Activated naive CD4-positive, alpha-beta T cell treated with anti-CD3 and anti-CD28 coated beads, Interleukin-2, amount 50 U/mL, for 24 hours (primary cell): ENCODE data around the gene GFPT1.
A peak's percentile ranks its signal among the peaks of the same experiment; 100 is the strongest.

Experiments
- H3K27ac Mint-ChIP-seq: one replicate; pipeline ENCODE4 v1.8.0; 2021; ENCODE audit warnings: mild to moderate bottlenecking, mixed read lengths
- H3K27me3 Mint-ChIP-seq: one replicate; pipeline ENCODE4 v1.8.0; 2021; ENCODE audit warnings: mixed read lengths
- H3K36me3 Mint-ChIP-seq: one replicate; pipeline ENCODE4 v1.8.0; 2021; ENCODE audit warnings: mixed read lengths
- H3K4me1 Mint-ChIP-seq: one replicate; pipeline ENCODE4 v1.8.0; 2021; ENCODE audit warnings: mixed read lengths
- H3K4me3 Mint-ChIP-seq: one replicate; pipeline ENCODE4 v1.8.0; 2021; ENCODE audit warnings: mild to moderate bottlenecking, mixed read lengths
- H3K9me3 Mint-ChIP-seq: one replicate; pipeline ENCODE4 v1.8.0; 2021; ENCODE audit warnings: mixed read lengths

Gene GFPT1

GRCh38 chr2:69390001-69390400 is 3.0 kb upstream of the GFPT1 start:
- H3K27me3 Mint-ChIP-seq: no peaks in the 10 kb centered on the region
- H3K36me3 Mint-ChIP-seq: peaks cover 9% of the 10 kb centered on the region
- peaks cover 23% of the 10 kb centered on the region for H3K4me1 Mint-ChIP-seq
- H3K9me3 Mint-ChIP-seq: no peaks in the 10 kb centered on the region
- no peak overlapping the region for H3K27ac Mint-ChIP-seq
- H3K4me3 Mint-ChIP-seq: no peak overlapping the region

GRCh38 chr2:69389271-69389670 is 2.2 kb upstream of the GFPT1 start:
- Mint-ChIP-seq H3K4me3 (no peak overlapping the region), H3K36me3 (peaks cover 1% of the 10 kb centered on the region), H3K4me1 (peaks cover 27% of the 10 kb centered on the region), H3K27me3 (no peaks in the 10 kb centered on the region), H3K9me3 (no peaks in the 10 kb centered on the region), H3K27ac (no peak overlapping the region)

GRCh38 chr2:69387770-69388481 is 899 bp upstream of the GFPT1 start:
- Mint-ChIP-seq H3K27me3 (no peaks in the 10 kb centered on the region), H3K4me3 (peak overlapping the region; percentile 88), H3K27ac (peak overlapping the region; percentile 83), H3K9me3 (no peaks in the 10 kb centered on the region), H3K4me1 (peaks cover 37% of the 10 kb centered on the region), H3K36me3 (no peaks in the 10 kb centered on the region)

- Mint-ChIP-seq H3K36me3 (peaks cover 2% of the 10 kb centered on the region), H3K4me1 (peaks cover 50% of the 10 kb centered on the region), H3K27me3 (no peaks in the 10 kb centered on the region), H3K9me3 (no peaks in the 10 kb centered on the region), H3K27ac (no peak overlapping the region), H3K4me3 (peak overlapping the region; percentile 88)
These were observed 667 bp downstream of the GFPT1 start for GRCh38 chr2:69386360-69386759.

- H3K27me3 Mint-ChIP-seq: no peaks in the 10 kb centered on the region
- H3K36me3 Mint-ChIP-seq: peaks cover 2% of the 10 kb centered on the region
- peak overlapping the region; percentile 8 for H3K27ac Mint-ChIP-seq
- peak overlapping the region; percentile 88 for H3K4me3 Mint-ChIP-seq
- peaks cover 56% of the 10 kb centered on the region for H3K4me1 Mint-ChIP-seq
- no peaks in the 10 kb centered on the region for H3K9me3 Mint-ChIP-seq
These were observed 1.4 kb downstream of the GFPT1 start for GRCh38 chr2:69385443-69386151.

- no peak overlapping the region for H3K4me3 Mint-ChIP-seq
- H3K27me3 Mint-ChIP-seq: no peaks in the 10 kb centered on the region
- H3K36me3 Mint-ChIP-seq: peaks cover 4% of the 10 kb centered on the region
- no peaks in the 10 kb centered on the region for H3K9me3 Mint-ChIP-seq
- H3K27ac Mint-ChIP-seq: no peak overlapping the region
- peaks cover 60% of the 10 kb centered on the region for H3K4me1 Mint-ChIP-seq
These were observed 2.4 kb downstream of the GFPT1 start for GRCh38 chr2:69384618-69385081.

- Mint-ChIP-seq H3K4me1 (peaks cover 58% of the 10 kb centered on the region), H3K4me3 (no peak overlapping the region), H3K9me3 (no peaks in the 10 kb centered on the region), H3K36me3 (peaks cover 5% of the 10 kb centered on the region), H3K27ac (no peak overlapping the region), H3K27me3 (no peaks in the 10 kb centered on the region)
These were observed 3.7 kb downstream of the GFPT1 start for GRCh38 chr2:69383176-69383812.

- no peaks in the 10 kb centered on the region for H3K9me3 Mint-ChIP-seq
- peaks cover 51% of the 10 kb centered on the region for H3K4me1 Mint-ChIP-seq
- peaks cover 7% of the 10 kb centered on the region for H3K36me3 Mint-ChIP-seq
- no peak overlapping the region for H3K4me3 Mint-ChIP-seq
- H3K27me3 Mint-ChIP-seq: no peaks in the 10 kb centered on the region
- H3K27ac Mint-ChIP-seq: peak overlapping the region; percentile 56
These were observed 4.5 kb downstream of the GFPT1 start for GRCh38 chr2:69382547-69382946.

GRCh38 chr2:69381337-69381737 is 5.7 kb downstream of the GFPT1 start:
- no peaks in the 10 kb centered on the region for H3K9me3 Mint-ChIP-seq
- H3K27ac Mint-ChIP-seq: peak overlapping the region; percentile 82
- H3K36me3 Mint-ChIP-seq: peaks cover 7% of the 10 kb centered on the region
- peaks cover 47% of the 10 kb centered on the region for H3K4me1 Mint-ChIP-seq
- no peaks in the 10 kb centered on the region for H3K27me3 Mint-ChIP-seq
- no peak overlapping the region for H3K4me3 Mint-ChIP-seq

GRCh38 chr2:69380072-69380917 is 6.7 kb downstream of the GFPT1 start:
- Mint-ChIP-seq H3K4me1 (peaks cover 46% of the 10 kb centered on the region), H3K27ac (no peak overlapping the region), H3K36me3 (peaks cover 7% of the 10 kb centered on the region), H3K27me3 (no peaks in the 10 kb centered on the region), H3K9me3 (no peaks in the 10 kb centered on the region), H3K4me3 (no peak overlapping the region)

GRCh38 chr2:69376403-69376802 is 10.6 kb downstream of the GFPT1 start:
- Mint-ChIP-seq H3K27me3 (no peaks in the 10 kb centered on the region), H3K27ac (no peak overlapping the region), H3K9me3 (no peaks in the 10 kb centered on the region), H3K36me3 (peaks cover 8% of the 10 kb centered on the region), H3K4me3 (no peak overlapping the region), H3K4me1 (peaks cover 20% of the 10 kb centered on the region)

GRCh38 chr2:69375494-69376353 is 11.3 kb downstream of the GFPT1 start:
- Mint-ChIP-seq H3K27me3 (no peaks in the 10 kb centered on the region), H3K27ac (no peak overlapping the region)

GRCh38 chr2:69372767-69373166 is 14.3 kb downstream of the GFPT1 start:
- peaks cover 14% of the 10 kb centered on the region for H3K36me3 Mint-ChIP-seq
- peaks cover 10% of the 10 kb centered on the region for H3K4me1 Mint-ChIP-seq

More at GRCh38 chr2:69375494-69376353, 11.3 kb downstream of the GFPT1 start:
- no peak overlapping the region for H3K4me3 Mint-ChIP-seq
- peaks cover 8% of the 10 kb centered on the region for H3K36me3 Mint-ChIP-seq
- no peaks in the 10 kb centered on the region for H3K9me3 Mint-ChIP-seq
- peaks cover 15% of the 10 kb centered on the region for H3K4me1 Mint-ChIP-seq

GRCh38 chr2:69369802-69370201 is 17.2 kb downstream of the GFPT1 start:
- Mint-ChIP-seq H3K27ac (no peak overlapping the region), H3K4me3 (no peak overlapping the region), H3K4me1 (no peaks in the 10 kb centered on the region), H3K27me3 (no peaks in the 10 kb centered on the region), H3K36me3 (peaks cover 27% of the 10 kb centered on the region), H3K9me3 (no peaks in the 10 kb centered on the region)

More at GRCh38 chr2:69372767-69373166, 14.3 kb downstream of the GFPT1 start:
- no peak overlapping the region for H3K27ac Mint-ChIP-seq
- H3K4me3 Mint-ChIP-seq: no peak overlapping the region
- no peaks in the 10 kb centered on the region for H3K9me3 Mint-ChIP-seq
- H3K27me3 Mint-ChIP-seq: no peaks in the 10 kb centered on the region
